MV-4-11 (cell line): ENCODE data around the gene IZUMO1.
"Not testable (repeated sequence)": the region's sequence is repeated elsewhere in the genome, so short reads cannot be mapped to it uniquely, and the experiment has no call there.

Experiments used
- DNase-seq: peaks from one replicate; lab custom pipeline; 2025; lab: John Stamatoyannopoulos, UW

The IZUMO1 gene

DNA sequence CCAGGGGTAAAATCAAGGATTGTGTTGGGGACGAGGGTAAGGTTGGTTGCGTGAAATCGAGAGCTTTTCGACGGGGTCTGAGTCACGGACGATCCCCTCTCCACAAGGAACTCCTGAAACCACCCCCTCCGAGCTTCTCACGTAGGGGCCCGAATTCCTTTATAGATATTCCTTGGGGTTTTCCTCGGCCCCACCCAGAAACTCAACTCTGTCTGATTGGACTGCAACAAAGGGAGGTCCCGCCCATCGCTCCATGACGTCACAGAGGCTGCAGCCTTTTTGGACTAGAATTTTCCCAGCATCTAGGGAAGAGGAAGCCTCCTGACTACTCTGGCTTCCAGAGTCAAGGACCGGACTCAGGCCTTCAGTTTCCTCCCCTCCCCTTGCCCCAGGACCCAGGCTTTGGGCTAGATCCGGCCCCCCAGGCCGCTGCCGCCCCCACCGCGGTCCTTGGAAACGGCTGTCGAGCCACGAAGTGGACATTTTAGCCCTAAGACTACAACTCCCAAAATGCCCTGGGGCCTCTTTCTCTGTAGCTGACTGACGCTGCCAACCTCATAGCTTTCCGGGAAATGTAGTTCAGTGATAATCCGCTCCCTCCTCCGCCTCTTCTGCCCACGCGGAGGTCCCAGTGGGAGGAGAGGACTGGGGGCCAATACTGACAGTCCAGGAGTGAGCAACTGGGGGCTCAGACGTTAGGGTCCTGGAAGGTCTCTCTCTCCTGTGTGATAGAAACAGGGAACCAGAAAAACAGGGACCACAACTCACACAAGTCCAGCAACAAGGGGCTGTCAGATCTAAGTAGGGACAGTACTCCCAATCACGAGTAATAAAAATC, at the start of gene IZUMO1:
Gene IZUMO1, minus strand, starts transcription at position 172 of the 838 bp plus-strand sequence. CDS start 1,050 bp downstream, outside the sequence.
- peak; percentile 90 for DNase-seq

DNA sequence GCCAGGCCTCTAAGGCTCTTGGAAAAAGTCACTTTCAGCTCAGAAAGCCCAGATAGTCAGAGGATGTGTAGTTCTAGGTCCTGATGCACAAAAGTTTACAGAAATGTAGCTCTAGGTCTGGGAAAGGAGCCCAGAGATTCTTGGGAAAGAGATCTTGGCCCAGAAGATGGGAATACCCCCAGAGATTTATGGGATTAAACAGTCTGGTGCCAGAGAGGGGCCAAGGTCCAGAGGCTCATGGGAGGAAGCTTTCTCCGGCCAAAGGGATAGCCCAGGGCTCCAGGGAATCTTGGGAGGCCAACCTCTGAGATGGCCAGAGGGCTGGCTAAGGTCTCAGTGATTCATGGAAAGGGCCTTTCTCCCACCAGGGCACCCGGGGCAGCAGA, 49.0 kb upstream of the IZUMO1 start:
- DNase-seq: no peak

DNA sequence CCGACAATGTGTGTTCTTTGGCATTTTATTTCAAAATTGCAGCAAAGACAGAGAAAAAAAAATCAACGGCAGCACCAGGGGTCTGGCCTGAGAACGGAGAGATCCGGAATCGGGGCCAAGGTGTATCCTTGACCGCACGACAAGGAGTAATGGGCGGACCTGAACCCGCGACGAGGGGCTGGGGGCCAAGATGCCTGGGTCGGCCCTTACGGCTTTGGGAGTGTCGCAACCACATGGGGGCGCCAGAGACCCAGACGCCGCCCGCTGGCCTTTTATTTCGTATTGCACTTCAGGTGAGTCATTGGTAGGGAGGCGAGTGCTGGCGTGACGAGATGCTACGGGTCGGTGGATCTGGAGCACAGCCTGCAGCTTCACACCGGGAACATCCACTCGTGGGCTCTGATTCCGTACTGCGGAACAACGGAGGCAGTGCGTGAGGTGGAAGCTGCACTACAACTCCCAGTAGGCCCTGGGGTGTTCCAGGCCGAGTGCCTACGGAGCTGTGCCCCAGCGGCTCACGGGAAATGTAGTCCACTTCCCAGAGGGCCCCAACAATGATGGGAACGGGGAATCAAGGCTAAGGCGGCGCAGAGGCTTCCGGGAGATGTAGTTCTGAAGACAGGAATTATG, 48.5 kb upstream of the IZUMO1 start:
- peak; percentile 95 for DNase-seq

DNA sequence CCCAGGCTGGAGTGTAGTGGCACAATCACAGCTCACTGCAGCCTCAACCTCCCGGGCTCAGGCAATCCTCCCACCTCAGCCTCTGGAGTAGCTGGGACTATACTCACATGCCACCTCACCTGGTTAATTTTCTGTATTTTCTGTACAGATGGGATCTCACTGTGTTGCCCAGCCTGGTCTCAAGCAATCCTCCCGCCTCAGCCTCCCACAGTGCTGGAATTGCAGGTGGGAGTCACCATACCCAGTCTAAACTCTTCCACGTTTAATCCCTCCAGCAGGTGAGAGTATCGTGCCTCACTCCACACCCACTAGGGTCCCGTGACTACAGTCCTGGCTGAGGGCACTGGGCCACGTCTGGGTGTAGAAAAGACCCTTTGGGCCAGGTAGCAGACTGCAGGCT, 47.6 kb upstream of the IZUMO1 start:
- no peak for DNase-seq

DNA sequence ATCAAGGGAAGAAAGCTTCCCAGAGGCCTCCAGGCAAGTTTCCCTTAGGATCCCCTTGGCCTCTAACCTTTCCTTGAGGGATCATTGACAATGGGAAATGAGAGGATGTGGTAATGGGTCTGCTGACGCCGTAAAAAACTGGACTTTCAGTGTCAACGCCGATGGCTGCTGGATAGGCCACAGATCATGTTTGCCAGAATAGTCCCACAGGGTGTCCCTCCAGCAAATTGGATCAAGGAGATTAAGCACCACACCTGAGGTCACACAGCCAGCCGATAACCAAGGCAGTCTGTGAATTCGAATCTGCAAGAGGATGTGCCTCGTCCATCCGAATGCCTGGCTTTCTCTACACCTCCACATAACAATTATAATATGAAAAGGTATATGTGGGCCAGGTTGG, 46.6 kb upstream of the IZUMO1 start:
- DNase-seq: no peak

DNA sequence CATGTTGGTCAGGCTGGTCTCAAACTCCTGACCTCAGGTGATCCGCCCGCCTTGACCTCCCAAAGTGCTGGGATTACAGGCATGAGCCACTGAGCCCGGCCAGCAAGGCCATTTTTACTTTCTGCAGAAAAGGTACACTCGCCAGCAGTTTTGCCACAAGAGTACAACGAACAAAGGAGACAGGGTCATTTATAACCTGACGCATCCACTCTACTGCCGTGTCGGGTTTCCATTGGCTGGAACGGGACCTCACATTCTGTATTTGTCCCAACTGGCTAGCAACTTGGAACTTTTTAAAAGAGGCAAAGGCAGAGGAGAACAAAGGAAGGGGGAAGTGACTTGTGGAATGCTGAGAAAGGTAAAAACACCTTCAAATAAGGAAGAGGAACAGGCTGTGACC, 40.6 kb upstream of the IZUMO1 start:
- DNase-seq: not testable (repeated sequence)

DNA sequence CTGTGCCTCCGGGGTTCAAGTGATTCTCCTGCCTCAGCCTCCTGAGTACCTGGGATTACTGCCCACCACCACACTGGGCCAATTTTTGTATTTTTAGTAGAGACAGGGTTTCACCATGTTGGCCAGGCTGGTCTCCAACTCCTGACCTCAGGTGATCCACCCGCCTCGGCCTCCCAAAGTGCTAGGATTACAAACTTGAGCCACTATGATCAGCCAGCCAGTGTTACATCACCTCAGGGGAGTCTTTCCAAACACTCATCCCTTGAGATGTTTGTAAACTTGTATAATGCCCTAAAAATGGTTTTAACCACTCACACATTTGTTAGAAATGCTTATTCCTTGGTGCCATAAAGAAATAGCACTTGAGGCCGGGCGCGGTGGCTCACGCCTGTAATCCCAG, 39.7 kb upstream of the IZUMO1 start:
- DNase-seq: not testable (repeated sequence)

DNA sequence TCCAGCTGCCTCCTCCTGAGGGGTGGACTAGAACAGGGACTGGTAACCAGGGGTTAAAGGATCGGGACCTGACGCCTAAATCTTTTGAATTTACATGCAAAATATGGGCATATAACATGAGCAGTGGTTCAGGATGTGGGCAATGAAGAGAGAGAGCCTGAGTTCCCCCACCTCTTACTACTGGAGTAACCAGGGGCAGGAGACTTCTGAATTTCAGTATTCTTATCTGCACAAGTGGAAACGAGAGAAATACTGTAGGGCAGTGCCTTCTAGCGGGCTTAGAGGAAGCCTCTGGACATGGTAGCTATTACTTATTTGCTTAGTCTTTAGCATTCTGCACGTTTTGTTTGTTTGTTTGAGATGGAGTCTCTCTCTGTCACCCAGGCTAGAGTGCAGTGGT, 37.8 kb upstream of the IZUMO1 start:
- DNase-seq: peak; percentile 30

DNA sequence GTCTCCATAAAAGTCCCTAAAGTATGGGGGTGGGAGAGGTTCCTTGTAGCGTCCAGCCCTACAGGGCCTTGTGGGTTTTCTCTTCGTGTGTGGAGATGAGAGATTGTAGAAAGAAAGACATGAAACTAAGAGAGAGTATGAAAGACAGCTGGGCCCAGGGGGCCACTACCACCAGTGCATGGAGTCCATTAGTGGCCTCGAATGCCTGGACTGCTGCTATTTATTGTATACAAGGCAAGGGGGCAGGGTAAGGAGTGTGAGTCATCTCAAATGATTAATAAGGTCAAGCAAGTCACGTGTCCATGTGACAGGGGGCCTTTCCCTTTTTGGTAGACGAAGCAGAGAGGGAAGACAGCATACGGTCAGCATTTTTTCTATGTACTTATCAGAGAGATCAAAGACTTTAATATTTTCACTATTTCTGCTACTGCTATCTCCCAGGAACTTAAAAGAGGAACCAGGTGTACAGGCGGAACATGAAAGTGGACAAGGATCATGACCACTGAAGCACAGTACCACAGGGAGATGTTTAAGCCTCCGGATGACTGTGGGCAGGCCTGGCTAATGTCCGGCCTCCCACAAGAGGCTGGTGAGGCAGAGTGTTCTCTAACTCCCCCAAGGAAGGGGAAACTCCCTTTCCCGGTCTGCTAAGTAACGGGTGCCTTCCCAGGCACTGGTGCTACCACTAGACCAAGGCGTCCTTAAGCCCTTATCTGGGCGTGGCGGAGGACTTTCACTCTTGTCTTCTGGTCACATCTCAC, 34.1 kb upstream of the IZUMO1 start:
- DNase-seq: peak; percentile 84

DNA sequence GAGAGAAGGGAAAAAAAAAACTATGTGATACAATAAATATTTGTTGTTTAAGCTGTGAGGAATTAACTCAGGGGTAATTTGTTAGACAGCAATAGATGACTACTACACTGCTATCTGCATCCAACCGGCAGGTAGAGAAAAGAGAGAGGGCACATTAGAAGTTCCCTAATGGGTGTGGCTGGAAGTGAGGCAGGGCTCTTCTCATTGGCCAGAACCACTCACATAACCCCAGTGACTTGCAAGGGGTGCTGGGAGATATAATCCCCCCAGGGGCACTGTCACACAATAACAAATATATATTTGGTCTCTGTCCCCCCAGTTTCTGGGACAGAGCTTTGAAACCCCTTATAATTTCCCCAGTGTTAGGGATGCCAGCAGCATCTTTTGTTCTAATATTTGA, 32.9 kb upstream of the IZUMO1 start:
- no peak for DNase-seq

DNA sequence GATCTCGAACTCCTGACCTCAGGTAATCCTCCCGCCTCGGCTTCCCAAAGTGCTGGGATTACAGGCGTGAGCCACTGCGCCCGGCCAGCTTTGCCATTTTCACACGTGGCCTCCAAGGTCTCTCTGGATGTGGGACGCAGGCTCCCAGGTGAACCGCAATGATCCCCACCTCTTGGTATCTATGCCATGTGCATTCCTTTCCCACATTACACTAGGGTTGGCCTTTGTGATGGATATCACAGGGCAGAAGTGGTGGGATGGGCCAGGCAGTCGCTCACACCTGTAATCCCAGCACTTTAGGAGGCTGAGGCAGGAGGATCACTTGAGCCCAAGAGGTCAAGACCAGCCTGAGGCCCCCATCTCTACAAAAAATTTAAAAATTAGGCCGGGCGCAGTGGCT, 31.0 kb upstream of the IZUMO1 start:
- no peak for DNase-seq

DNA sequence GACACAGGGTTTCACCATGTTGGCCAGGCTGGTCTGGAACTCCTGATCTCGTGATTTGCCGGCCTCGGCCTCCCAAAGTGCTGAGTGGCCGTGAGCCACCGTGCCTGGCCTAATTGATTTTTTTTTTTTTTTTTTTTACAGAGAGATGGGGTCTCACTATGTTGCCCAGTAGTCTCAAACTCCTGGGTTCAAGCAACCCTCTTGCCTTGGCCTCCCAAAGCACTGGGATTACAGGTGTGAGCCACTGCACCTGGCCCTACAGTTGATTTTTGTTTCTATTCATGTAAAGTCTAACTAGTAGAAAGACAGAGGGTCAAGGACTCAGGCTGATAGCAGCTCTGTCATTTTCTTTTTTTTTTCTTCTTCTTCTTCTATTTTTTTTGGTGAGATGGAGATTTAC, 30.4 kb upstream of the IZUMO1 start:
- DNase-seq: no peak

DNA sequence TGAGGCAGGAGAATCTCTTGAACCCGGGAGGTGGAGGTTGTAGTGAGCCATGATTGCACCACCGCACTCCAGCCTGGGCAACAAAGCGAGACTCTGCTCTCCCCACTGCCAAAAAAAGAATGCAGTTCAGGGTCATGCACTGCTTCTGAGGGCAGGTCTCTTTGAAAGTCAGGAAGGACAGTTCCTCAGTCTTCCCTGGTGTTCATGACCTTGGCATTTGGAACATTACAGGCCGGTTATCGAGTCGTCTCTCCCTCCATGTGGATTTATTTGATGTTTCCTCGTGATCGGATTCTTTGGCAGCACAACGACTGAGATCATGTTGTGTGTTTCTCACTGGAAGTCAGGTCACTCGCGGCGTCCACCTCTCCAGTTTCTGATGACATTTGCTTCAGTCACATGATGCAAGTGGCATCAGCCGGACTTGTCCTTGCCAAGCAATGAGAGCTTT, 25.8 kb upstream of the IZUMO1 start:
- DNase-seq: no peak

DNA sequence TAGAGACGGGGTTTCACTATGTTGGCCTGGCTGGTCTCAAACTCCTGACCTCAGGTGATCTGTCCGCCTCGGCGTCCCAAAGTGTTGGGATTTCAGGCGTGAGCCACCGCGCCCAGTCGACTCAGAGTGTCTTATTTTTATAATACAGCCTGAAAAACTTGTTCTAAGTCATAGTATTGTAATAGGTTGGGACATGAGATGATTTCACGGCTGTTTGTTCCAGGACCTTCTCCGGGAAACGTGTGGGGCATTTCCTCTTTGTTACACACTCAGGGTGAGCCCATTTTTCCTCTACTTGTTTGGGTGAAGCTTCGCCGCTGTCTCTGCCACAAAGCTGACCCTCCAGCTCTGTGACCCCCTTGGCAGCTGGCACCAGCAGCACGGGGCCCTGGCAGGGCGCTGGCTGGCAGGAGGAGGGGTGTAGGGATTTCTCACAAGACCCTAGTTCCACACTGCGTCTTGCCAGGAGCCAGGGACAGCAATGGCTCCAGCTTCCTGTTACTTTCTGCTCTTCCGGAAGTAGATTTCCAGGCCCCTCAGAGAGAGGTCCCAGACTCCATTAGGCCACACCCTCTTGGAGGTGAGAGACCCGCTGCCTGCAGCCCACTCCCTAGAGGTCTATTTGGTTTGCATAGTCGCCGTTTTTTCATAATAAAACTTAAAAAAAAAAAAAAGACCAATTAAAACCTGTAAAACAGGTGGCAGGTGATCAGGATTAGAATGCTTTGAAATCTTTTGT, 24.2 kb upstream of the IZUMO1 start:
- no peak for DNase-seq

DNA sequence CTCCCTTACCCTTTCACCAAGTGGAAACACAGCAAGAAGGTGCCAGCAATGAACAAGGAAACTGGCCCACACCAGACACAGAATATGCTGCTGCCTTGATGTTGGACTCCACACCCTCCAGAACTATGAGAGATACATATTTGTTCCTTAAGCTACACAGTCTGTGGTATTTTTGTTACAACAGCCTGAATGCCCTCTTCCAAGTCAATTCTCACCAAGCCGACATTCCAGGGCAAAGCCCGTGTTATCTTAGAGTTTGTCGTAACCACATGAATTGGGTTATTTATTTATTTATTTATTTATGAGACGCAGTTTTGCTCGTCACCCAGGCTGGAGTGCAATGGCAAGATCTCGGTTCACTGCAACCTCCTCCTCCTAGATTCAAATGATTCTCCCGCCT, 23.6 kb upstream of the IZUMO1 start:
- no peak for DNase-seq

DNA sequence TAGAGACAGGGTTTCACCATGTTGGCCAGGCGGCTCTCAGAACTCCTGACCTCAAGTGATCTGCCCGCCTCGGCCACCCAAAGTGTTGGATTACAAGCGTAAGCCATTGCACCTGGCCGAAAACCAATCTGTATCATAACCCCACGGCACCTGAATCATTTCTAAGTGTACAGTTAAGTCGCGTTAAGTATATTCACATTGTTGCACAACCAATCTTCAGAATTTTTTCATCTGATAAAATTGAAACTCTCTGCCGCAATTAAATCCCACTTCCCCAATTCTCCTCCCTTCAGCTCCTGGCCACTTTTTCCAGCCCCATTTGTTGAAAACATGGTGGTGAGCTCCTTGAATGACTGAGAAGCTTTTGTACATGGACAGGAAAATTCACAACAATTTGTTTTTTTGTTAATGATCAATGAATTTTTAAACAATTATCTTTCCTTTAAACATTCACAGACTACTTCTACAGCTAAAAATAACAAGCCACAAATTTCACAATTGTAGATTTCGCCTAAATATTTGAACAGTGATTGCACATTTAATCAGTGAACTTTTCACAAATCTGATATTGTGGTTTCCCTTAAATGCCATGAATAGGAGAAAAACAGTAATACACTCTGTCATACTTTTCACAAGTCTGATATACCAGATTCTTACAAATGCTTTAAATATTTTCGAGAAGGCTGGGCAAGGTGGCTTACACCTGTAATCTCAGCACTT, 22.4 kb upstream of the IZUMO1 start:
- DNase-seq: peak; percentile 89

DNA sequence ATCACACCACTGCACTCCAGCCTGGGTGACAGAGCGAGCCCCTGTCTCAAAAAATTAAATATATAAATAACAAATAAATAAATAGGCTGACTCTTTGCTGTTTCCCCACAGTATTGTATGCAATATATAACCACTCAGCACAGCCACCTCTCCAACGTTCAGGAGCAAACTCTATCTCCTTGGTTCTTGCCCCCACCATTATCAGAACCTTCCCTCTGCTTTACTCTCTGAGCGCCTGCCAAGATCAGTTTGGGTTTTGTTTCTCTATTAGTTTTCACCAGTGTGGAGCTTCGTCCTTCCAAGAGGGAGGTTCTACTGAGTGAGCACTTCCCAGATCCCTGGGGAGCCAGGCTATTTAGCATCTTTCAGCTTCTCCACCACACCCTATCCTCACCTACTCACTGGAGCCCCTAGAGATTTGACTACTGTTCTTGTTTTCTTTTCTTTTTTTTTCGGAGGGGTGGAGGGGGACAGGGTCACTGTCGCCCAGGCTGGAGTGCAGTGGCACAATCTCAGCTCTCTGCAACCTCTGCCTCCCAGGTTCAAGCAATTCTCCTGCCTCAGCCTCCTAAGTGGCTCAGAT, 21.6 kb upstream of the IZUMO1 start:
- DNase-seq: not testable (repeated sequence)

DNA sequence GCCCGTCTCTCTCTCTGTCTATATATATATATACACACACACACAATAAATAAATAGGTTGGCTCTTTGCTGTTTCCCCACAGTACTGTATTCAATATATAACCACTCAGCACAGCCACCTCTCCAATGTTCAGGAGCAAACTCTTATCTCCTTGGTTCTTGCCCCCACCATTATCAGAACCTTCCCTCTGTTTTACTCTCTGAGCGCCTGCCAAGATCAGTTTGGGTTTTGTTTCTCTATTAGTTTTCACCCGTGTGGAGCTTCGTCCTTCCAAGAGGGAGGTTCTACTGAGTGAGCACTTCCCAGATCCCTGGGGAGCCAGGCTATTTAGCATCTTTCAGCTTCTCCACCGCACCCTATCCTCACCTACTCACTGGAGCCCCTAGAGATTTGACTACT, 19.1 kb upstream of the IZUMO1 start:
- DNase-seq: not testable (repeated sequence)

DNA sequence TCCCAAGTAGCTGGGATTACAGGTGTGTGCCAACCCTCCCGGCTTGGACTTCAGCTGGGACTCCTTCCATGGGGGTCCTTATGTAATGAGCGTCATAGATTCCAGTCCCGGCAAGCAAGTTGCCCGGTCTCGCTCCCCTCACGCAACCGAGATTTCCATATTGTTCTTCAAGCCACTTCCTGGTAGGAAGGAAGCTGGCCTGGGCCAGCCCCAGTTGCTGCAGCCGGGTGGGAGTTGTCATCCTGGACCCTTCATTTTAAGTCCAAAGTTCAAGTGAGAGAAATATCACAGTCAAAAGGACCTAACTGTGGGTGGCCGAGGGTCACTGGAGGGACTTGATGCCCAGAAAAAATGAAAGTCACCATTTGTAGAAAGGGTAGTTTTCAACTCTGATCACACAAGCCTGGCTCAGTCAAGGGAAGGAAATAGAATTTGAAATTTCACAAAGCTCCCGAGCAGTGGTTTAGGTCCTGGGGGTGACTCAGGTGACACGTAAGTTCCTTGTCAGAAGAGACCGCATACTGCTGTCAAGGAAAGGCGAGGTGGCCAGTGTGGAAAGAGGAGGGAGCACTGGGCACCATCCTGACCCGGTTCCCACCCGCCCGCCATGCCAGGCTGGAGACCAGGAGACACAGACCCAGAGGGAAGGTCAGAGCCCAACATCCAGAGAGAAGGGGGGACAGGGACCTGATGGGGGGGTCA, 13.9 kb upstream of the IZUMO1 start:
- no peak for DNase-seq

DNA sequence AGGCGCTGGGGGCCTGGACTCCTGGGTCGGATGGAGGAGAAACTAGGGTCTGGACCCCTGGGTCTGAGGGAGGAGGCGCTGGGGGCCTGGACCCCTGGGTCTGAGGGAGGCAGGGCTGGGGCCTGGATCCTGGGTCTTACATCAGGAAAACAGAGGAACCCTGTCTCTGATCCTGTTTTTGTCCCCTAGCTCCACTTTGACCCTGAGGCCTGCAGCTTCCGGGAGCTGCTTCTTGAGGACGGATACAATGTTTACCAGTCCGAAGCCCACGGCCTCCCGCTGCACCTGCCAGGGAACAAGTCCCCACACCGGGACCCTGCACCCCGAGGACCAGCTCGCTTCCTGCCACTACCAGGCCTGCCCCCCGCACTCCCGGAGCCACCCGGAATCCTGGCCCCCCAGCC, 11.0 kb upstream of the IZUMO1 start:
- DNase-seq: no peak
